ENCODE data around the gene PKD1.

Gene PKD1

DNA sequence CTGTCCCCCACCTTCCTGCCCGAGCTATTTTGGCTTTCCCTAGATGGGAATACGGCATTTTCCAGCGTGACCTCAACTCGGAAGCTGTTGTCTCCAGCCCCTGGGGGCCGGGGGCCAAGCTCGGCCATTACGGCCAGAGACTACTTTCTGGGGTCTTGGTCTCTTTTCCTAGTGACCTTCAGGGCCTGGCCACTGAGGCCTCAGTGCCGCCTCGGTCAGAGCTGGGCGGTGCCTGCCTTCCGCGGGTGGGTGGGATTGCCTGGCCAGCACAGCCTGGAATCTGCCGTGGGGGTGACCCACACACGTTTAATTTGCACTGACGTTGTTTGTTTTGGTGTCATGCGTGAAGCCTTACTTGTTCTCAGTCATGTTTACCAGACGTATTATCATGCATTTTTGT lies 58.7 kb downstream of the PKD1 start:
- no peaks in the 10 kb centered on the region for H3K27me3 Mint-ChIP-seq (ENCODE audit: low read depth, poor library complexity)
- peaks cover 22% of the 10 kb centered on the region for H3K36me3 Mint-ChIP-seq (ENCODE audit: low read depth)
- no peak overlapping the region for H3K27ac Mint-ChIP-seq
- no peaks in the 10 kb centered on the region for H3K9me3 Mint-ChIP-seq
- no peak for TF ChIP-seq CTCF (IDR thresholded peaks at IDR 0.05)
- no peak for DNase-seq
- peaks cover under 1% of the 10 kb centered on the region for H3K4me1 Mint-ChIP-seq
- H3K4me3 Mint-ChIP-seq, result no peak overlapping the region

- Mint-ChIP-seq H3K4me3 (no peak overlapping the region), H3K9me3 (no peaks in the 10 kb centered on the region), H3K36me3 (ENCODE audit: low read depth) (peaks cover 23% of the 10 kb centered on the region), H3K27me3 (ENCODE audit: low read depth, poor library complexity) (no peaks in the 10 kb centered on the region), H3K27ac (no peak overlapping the region), H3K4me1 (no peaks in the 10 kb centered on the region)
- no peak for TF ChIP-seq CTCF (IDR thresholded peaks at IDR 0.05)
- no peak for DNase-seq
Measured at GRCh38 chr16:2076072-2076865, 59.4 kb downstream of the PKD1 start.

- H3K27me3 Mint-ChIP-seq (ENCODE audit: low read depth, poor library complexity), result no peaks in the 10 kb centered on the region
- no peak for TF ChIP-seq CTCF (IDR thresholded peaks at IDR 0.05)
- H3K9me3 Mint-ChIP-seq, result no peaks in the 10 kb centered on the region
- H3K4me3 Mint-ChIP-seq, result no peak overlapping the region
- peaks cover 23% of the 10 kb centered on the region for H3K36me3 Mint-ChIP-seq (ENCODE audit: low read depth)
- DNase-seq, result no peak
- H3K4me1 Mint-ChIP-seq, result no peaks in the 10 kb centered on the region
- H3K27ac Mint-ChIP-seq, result no peak overlapping the region
Measured at GRCh38 chr16:2075631-2076030, 60.1 kb downstream of the PKD1 start.

GRCh38 chr16:2074071-2074470 lies 61.6 kb downstream of the PKD1 start:
- no peak for DNase-seq
- H3K36me3 Mint-ChIP-seq (ENCODE audit: low read depth), result peaks cover 29% of the 10 kb centered on the region
- no peak overlapping the region for H3K4me3 Mint-ChIP-seq
- no peak for TF ChIP-seq CTCF (IDR thresholded peaks at IDR 0.05)
- no peak overlapping the region for H3K27ac Mint-ChIP-seq
- H3K9me3 Mint-ChIP-seq, result no peaks in the 10 kb centered on the region
- H3K4me1 Mint-ChIP-seq, result no peaks in the 10 kb centered on the region
- H3K27me3 Mint-ChIP-seq (ENCODE audit: low read depth, poor library complexity), result no peaks in the 10 kb centered on the region

DNA sequence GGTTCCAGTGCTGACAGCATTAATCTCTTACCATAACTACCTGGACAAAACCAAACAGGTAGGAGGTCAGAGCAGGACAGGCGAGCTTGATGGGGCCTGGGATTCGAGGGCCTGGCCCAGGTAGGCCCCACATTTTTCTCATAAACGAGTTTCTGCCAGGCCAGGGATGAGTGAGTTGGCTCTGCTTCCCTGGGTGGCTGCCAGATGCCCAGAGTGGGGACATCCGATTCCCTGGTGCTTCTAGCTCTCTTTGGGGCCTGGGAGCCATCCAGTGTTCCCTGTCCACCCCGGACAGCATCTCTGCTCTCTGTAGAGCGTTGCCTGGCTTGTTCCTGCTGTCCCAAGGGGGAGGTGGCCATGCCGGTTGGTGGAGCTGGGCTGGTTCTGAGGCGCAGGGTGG lies 62.8 kb downstream of the PKD1 start:
- Mint-ChIP-seq H3K27me3 (ENCODE audit: low read depth, poor library complexity) (no peaks in the 10 kb centered on the region), H3K27ac (no peak overlapping the region), H3K4me3 (no peak overlapping the region), H3K9me3 (no peaks in the 10 kb centered on the region), H3K4me1 (no peaks in the 10 kb centered on the region), H3K36me3 (ENCODE audit: low read depth) (peaks cover 37% of the 10 kb centered on the region)
- no peak for DNase-seq
- TF ChIP-seq CTCF (IDR thresholded peaks at IDR 0.05), result no peak
